Activated T-helper 2 cell treated with anti-CD3 and anti-CD28 coated beads, Interferon-gamma antibody, Interleukin-2, Interleukin-4, amounts not matched to agents 10 μg/mL and 5 μg/mL and 100 μg/mL, durations not matched to agents 14 hours and 24 hours and 36 hours (primary cell): ENCODE results near the gene LBR. TPM values are rescaled to one million over a fixed set of nuclear protein-coding genes. Genes with fewer than 3 reads are reported as not detected.

Experiments used
- DNase-seq: peaks from one replicate; pipeline ENCODE4 v3.0.0; 2021; ENCODE audit warnings: low spot score
- H3K27ac Mint-ChIP-seq: one replicate; pipeline ENCODE4 v1.8.0; 2021; ENCODE audit warnings: mixed read lengths
- H3K27me3 Mint-ChIP-seq: one replicate; pipeline ENCODE4 v1.8.0; 2021; ENCODE audit warnings: low read depth, mixed read lengths
- H3K36me3 Mint-ChIP-seq: one replicate; pipeline ENCODE4 v1.8.0; 2021; ENCODE audit warnings: low read depth, mixed read lengths
- H3K4me1 Mint-ChIP-seq: one replicate; pipeline ENCODE4 v1.8.0; 2021; ENCODE audit warnings: low read depth, mixed read lengths
- H3K4me3 Mint-ChIP-seq: one replicate; pipeline ENCODE4 v1.8.0; 2021; ENCODE audit warnings: low read depth, mild to moderate bottlenecking, moderate library complexity, mixed read lengths
- H3K9me3 Mint-ChIP-seq: one replicate; pipeline ENCODE4 v1.8.0; 2021; ENCODE audit warnings: mixed read lengths
- intact Hi-C: fragments of 100-400 bp; cut with micrococcal nuclease; formaldehyde crosslinking; loops from one replicate; pipeline ENCODE4 v1.15.1; 2023
- total RNA-seq: library from RNA; stranded (reverse); gene quantifications from 2 replicates; pipeline ENCODE4 v1.2.3, GENCODE V29; 2022

Gene LBR
- total RNA-seq, 1 donor from 2014 or later, result 191 TPM

GRCh38 chr1:225422031-225422605 lies 5.7 kb downstream of the LBR start:
- intact Hi-C loops, result loop anchor here (10.0 kb wide), 3 partner anchors 927 to 1577 kb away; partner anchors contain the start of genes TP53BP2 and WDR26
- DNase-seq, result no peak
- Mint-ChIP-seq H3K4me3 (no peak overlapping the region), H3K36me3 (peaks cover 66% of the 10 kb centered on the region), H3K9me3 (no peaks in the 10 kb centered on the region), H3K4me1 (peaks cover 54% of the 10 kb centered on the region), H3K27me3 (no peaks in the 10 kb centered on the region), H3K27ac (peak overlapping the region; percentile 32)

DNA sequence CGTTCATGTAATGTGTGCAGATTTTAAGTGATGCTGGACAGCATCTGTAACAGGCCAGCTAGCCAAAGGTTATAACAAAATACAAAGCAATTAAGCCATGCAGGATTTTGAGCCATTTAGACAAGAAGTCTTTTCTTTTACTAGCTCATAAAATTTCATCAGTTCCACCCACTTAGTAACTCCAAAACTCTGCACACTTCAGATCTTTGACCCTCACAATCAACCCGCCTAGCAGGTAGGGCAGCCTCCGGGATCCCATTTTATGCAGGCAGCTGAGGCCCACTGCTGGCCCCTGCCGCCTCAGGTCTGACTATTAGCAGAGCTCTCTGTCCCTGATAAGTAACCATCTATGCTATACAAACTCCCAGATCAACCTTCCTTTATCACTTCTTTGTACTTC lies 9.2 kb downstream of the LBR start:
- intact Hi-C loops, result no loop called here
- Mint-ChIP-seq H3K9me3 (no peaks in the 10 kb centered on the region), H3K27me3 (no peaks in the 10 kb centered on the region), H3K4me3 (no peak overlapping the region), H3K27ac (no peak overlapping the region), H3K36me3 (peaks cover 87% of the 10 kb centered on the region), H3K4me1 (peaks cover 35% of the 10 kb centered on the region)
- DNase-seq, result no peak

- intact Hi-C loops, result no loop called here
- no peak overlapping the region for H3K27ac Mint-ChIP-seq
- H3K27me3 Mint-ChIP-seq, result no peaks in the 10 kb centered on the region
- H3K4me3 Mint-ChIP-seq, result no peak overlapping the region
- peaks cover 85% of the 10 kb centered on the region for H3K36me3 Mint-ChIP-seq
- no peaks in the 10 kb centered on the region for H3K9me3 Mint-ChIP-seq
- peaks cover 31% of the 10 kb centered on the region for H3K4me1 Mint-ChIP-seq
- no peak for DNase-seq
Observed at GRCh38 chr1:225418059-225418458, 9.8 kb downstream of the LBR start.

GRCh38 chr1:225415967-225416745 lies 11.7 kb downstream of the LBR start:
- H3K4me1 Mint-ChIP-seq, result peaks cover 17% of the 10 kb centered on the region
- intact Hi-C loops, result no loop called here

GRCh38 chr1:225415307-225415706 lies 12.5 kb downstream of the LBR start:
- DNase-seq, result no peak
- H3K36me3 Mint-ChIP-seq, result peaks cover 85% of the 10 kb centered on the region
- no peaks in the 10 kb centered on the region for H3K27me3 Mint-ChIP-seq
- no peak overlapping the region for H3K4me3 Mint-ChIP-seq
- no peaks in the 10 kb centered on the region for H3K9me3 Mint-ChIP-seq
- peaks cover 15% of the 10 kb centered on the region for H3K4me1 Mint-ChIP-seq
- intact Hi-C loops, result no loop called here
- no peak overlapping the region for H3K27ac Mint-ChIP-seq

More at GRCh38 chr1:225415967-225416745, 11.7 kb downstream of the LBR start:
- Mint-ChIP-seq H3K4me3 (no peak overlapping the region), H3K9me3 (no peaks in the 10 kb centered on the region), H3K36me3 (peaks cover 85% of the 10 kb centered on the region), H3K27me3 (no peaks in the 10 kb centered on the region), H3K27ac (no peak overlapping the region)
- no peak for DNase-seq

GRCh38 chr1:225413708-225414375 lies 14.0 kb downstream of the LBR start:
- H3K27ac Mint-ChIP-seq, result no peak overlapping the region
- H3K4me3 Mint-ChIP-seq, result no peak overlapping the region
- DNase-seq, result no peak
- H3K36me3 Mint-ChIP-seq, result peaks cover 91% of the 10 kb centered on the region
- H3K9me3 Mint-ChIP-seq, result no peaks in the 10 kb centered on the region
- H3K27me3 Mint-ChIP-seq, result no peaks in the 10 kb centered on the region
- intact Hi-C loops, result no loop called here
- H3K4me1 Mint-ChIP-seq, result peaks cover 12% of the 10 kb centered on the region

DNA sequence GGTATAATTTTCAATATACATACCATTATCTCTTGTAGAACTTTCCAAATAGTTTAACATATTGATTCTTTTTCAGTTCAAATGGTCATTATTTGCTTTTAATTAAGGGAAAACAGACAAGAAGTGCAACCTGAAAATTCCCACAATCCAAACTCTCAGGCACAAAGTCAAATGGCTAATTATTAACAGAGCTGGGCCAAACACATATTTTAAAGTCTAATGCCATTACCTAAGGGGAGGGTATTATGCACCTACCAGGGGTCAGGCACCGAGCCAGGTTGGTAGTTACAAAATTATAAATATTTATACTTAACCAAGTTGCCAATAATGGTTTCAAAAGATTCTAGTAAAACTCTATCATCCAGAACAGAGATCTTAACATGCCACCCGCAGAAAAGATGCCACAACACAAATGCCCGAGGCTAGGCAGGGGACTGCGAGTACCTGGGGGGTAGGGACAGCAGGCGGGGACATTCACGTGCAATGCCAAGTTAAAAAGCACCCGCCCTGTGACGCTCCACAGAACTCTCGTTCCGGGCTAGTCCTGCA lies 15.0 kb downstream of the LBR start:
- intact Hi-C loops, result no loop called here
- Mint-ChIP-seq H3K4me1 (peaks cover 14% of the 10 kb centered on the region), H3K27me3 (no peaks in the 10 kb centered on the region), H3K36me3 (peaks cover 90% of the 10 kb centered on the region), H3K9me3 (no peaks in the 10 kb centered on the region), H3K27ac (no peak overlapping the region), H3K4me3 (no peak overlapping the region)
- DNase-seq, result no peak

DNA sequence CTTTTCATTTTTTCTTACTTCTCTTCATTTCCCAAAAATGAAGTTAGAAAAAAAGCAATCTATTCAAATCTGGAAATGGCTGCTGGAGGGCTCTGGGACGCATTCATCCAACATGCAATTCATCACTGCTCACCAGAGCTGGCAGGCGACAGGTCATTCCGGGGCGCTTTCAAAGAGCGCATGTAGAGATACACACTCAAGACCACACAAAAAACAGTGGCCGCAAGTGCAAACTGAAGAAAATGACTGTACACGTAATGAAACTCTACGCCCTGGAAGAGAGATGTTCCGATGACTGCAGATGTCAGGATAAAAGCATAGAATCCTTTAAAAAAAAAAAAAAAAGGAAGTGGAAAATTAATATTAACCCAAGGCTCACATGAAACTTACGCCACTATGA lies 15.5 kb downstream of the LBR start:
- intact Hi-C loops, result no loop called here
- Mint-ChIP-seq H3K4me1 (peaks cover 10% of the 10 kb centered on the region), H3K36me3 (peaks cover 87% of the 10 kb centered on the region), H3K27me3 (no peaks in the 10 kb centered on the region), H3K9me3 (no peaks in the 10 kb centered on the region), H3K27ac (no peak overlapping the region), H3K4me3 (no peak overlapping the region)
- no peak for DNase-seq

DNA sequence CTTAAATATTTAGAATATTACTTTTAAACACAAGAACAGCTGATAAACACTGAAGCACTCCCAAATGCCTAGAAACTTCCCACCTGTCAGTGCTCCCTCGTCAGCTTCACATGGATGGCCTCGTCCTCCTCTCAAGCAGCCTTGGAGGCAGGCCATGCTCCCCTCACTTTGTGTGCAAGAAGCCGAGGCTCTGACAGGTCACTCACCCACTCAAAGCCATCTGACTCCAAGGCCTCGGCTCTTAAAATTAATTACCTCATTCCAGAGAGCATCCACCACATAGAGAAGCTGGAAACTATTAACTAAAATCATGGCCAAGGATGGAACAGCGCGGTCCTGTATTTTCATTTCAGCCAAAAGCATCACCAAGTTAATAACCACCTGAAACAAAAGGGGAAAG lies 17.8 kb downstream of the LBR start:
- no peak overlapping the region for H3K4me3 Mint-ChIP-seq
- intact Hi-C loops, result no loop called here
- no peak overlapping the region for H3K27ac Mint-ChIP-seq
- H3K9me3 Mint-ChIP-seq, result no peaks in the 10 kb centered on the region
- peaks cover 8% of the 10 kb centered on the region for H3K4me1 Mint-ChIP-seq
- peaks cover 89% of the 10 kb centered on the region for H3K36me3 Mint-ChIP-seq
- DNase-seq, result no peak
- H3K27me3 Mint-ChIP-seq, result no peaks in the 10 kb centered on the region

GRCh38 chr1:225409051-225409450 lies 18.8 kb downstream of the LBR start:
- Mint-ChIP-seq H3K4me1 (peaks cover 6% of the 10 kb centered on the region), H3K4me3 (no peak overlapping the region), H3K36me3 (peaks cover 87% of the 10 kb centered on the region), H3K27me3 (no peaks in the 10 kb centered on the region), H3K27ac (no peak overlapping the region), H3K9me3 (no peaks in the 10 kb centered on the region)
- intact Hi-C loops, result no loop called here
- no peak for DNase-seq

GRCh38 chr1:225408249-225408648 lies 19.6 kb downstream of the LBR start:
- intact Hi-C loops, result no loop called here
- DNase-seq, result no peak
- H3K27ac Mint-ChIP-seq, result peak overlapping the region; percentile 24
- H3K9me3 Mint-ChIP-seq, result no peaks in the 10 kb centered on the region
- peaks cover 90% of the 10 kb centered on the region for H3K36me3 Mint-ChIP-seq
- H3K4me3 Mint-ChIP-seq, result no peak overlapping the region
- no peaks in the 10 kb centered on the region for H3K27me3 Mint-ChIP-seq
- H3K4me1 Mint-ChIP-seq, result peaks cover 6% of the 10 kb centered on the region

- no peak overlapping the region for H3K4me3 Mint-ChIP-seq
- H3K4me1 Mint-ChIP-seq, result peaks cover 6% of the 10 kb centered on the region
- no peaks in the 10 kb centered on the region for H3K27me3 Mint-ChIP-seq
- peaks cover 89% of the 10 kb centered on the region for H3K36me3 Mint-ChIP-seq
- intact Hi-C loops, result no loop called here
- H3K9me3 Mint-ChIP-seq, result no peaks in the 10 kb centered on the region
- DNase-seq, result no peak
- no peak overlapping the region for H3K27ac Mint-ChIP-seq
Observed at GRCh38 chr1:225407755-225408154, 20.1 kb downstream of the LBR start.
